Testis (tissue), 3 donors: Measurements from ENCODE around the gene ENTR1. TPM values are rescaled to one million over a fixed set of nuclear protein-coding genes. Genes with fewer than 3 reads are reported as not detected.

Source experiments
- DNase-seq: peaks from one replicate; pipeline ENCODE4 v3.0.0-alpha.2; 2019
- H3K27ac ChIP-seq, 2 donors: fragments of 200-600 bp; sonication (generic); one replicate each; pipeline ENCODE4 v1.5.1; 2019
- H3K27me3 ChIP-seq: fragments of 200-600 bp; sonication (generic); one replicate; pipeline ENCODE4 v1.5.1; 2019
- H3K36me3 ChIP-seq: fragments of 200-600 bp; sonication (generic); one replicate; pipeline ENCODE4 v1.5.1; 2017; ENCODE audit warnings: low read depth; ENCODE audit errors: missing control alignments
- H3K4me1 ChIP-seq: fragments of 200-600 bp; sonication (generic); one replicate; pipeline ENCODE4 v1.5.1; 2019
- H3K4me3 ChIP-seq, 2 donors: fragments of 200-600 bp; sonication (generic); one replicate each; pipeline ENCODE4 v1.5.1; 2017 to 2019
- H3K9me3 ChIP-seq: fragments of 200-600 bp; sonication (generic); one replicate; pipeline ENCODE4 v1.5.1; 2017
- POLR2A ChIP-seq: fragments of 450-650 bp; IDR thresholded peaks from one replicate; pipeline ENCODE4 v1.6.1; 2017; ENCODE audit warnings: antibody characterized with exemption, mild to moderate bottlenecking, moderate library complexity
- WGBS, 2 donors: methylation state at CpG; one replicate each; pipeline ENCODE4 v1.1.5; 2018; 5-methylcytosine and 5-hydroxymethylcytosine counted together
- intact Hi-C: fragments of 100-400 bp; cut with DNase I; formaldehyde crosslinking; loops from one replicate; pipeline ENCODE4 v1.15.1; 2023; ENCODE audit warnings: low total_unique reads
- polyA plus RNA-seq: library from polyadenylated mRNA; stranded (reverse); fragments of 350-450 nt; fragmentation: Illumina TruSeq; extraction: RNeasy Lipid Tissue Mini Kit (QIAGEN cat#74804); gene quantifications from one replicate; pipeline ENCODE4 v1.2.3, GENCODE V29; 2014; ENCODE audit warnings: low read depth, low replicate concordance; ENCODE audit not compliant: insufficient read depth
- total RNA-seq, 2 donors: library from RNA; depleted of rRNA; stranded (reverse); fragments of >200 nt; gene quantifications; one replicate each; pipeline ENCODE4 v1.2.3, GENCODE V29; 2016
- TF ChIP-seq, protein P1 (sequence below), 3 experiments: fragments of 450-650 bp in 2 of 3; fragments of 200-600 bp in 1 of 3; sonication (generic) in 1 of 3; IDR thresholded peaks; one replicate each; pipeline ENCODE4 v1.5.1; 2016 to 2019; ENCODE audit warnings: antibody characterized with exemption in 3 of 3, mild to moderate bottlenecking in 2 of 3, moderate library complexity in 1 of 3

Gene ENTR1
- total and polyA plus RNA-seq, 3 donors from 2014 or later: 61.7 to 69.1 (median 64.3) TPM

DNA sequence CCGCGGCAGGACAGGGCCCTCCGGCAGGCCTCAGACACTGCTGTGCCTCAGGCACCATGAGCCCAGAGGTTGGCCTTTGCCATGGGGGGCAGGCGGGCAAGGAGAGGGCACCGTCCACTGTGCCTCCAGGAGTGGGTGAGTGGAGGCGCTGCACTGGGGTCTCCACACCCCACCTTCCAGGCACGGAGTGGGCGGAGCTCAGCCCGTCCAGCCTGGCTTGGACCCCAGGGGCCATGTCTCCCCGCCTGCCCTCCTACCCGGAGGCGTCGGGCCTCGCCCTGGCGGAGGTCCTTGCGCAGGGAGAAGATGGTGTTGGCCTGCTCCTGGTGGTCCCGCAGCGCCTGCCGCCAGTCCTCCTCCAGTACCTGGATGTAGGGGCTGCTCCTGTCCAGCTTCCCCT is 40.4 kb downstream of the ENTR1 start:
- H3K27me3 ChIP-seq: no peaks in the 10 kb centered on the region
- 92% methylated on average over 19 of the region's 19 CpGs; no CpG with 5 or more reads in 1 of the 2 donors for WGBS, 2 donors
- H3K4me3 ChIP-seq: no peak overlapping the region
- H3K4me1 ChIP-seq: peaks cover 12% of the 10 kb centered on the region
- intact Hi-C loops: no loop called here
- no peaks in the 10 kb centered on the region for H3K9me3 ChIP-seq
- TF ChIP-seq POLR2A: no peak
- TF ChIP-seq, protein P1, sequence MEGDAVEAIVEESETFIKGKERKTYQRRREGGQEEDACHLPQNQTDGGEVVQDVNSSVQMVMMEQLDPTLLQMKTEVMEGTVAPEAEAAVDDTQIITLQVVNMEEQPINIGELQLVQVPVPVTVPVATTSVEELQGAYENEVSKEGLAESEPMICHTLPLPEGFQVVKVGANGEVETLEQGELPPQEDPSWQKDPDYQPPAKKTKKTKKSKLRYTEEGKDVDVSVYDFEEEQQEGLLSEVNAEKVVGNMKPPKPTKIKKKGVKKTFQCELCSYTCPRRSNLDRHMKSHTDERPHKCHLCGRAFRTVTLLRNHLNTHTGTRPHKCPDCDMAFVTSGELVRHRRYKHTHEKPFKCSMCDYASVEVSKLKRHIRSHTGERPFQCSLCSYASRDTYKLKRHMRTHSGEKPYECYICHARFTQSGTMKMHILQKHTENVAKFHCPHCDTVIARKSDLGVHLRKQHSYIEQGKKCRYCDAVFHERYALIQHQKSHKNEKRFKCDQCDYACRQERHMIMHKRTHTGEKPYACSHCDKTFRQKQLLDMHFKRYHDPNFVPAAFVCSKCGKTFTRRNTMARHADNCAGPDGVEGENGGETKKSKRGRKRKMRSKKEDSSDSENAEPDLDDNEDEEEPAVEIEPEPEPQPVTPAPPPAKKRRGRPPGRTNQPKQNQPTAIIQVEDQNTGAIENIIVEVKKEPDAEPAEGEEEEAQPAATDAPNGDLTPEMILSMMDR (IDR thresholded peaks at IDR 0.05): no peak
- H3K36me3 ChIP-seq: no peaks in the 10 kb centered on the region
- no peak overlapping the region for H3K27ac ChIP-seq
- DNase-seq: no peak

DNA sequence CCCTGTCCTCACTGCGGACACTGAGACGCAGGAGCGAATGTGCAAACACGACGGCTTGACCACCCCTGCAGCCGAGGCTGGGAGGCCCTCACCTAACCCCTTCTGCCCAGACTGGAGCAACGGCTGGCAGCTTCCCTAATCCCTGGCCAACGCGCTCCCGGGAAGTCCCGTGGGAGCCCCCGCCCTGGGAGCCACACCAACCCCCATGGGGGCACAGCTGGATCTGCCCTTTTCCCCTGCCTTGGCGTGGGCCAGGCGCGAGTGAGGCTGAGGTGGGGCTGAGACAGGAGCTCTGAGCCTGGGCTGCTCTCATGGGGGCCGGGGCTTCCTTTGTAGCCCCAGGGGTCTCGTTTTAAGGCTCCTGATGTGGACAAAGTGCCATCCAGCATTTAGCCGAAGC is 42.2 kb downstream of the ENTR1 start:
- DNase-seq: no peak
- Histone ChIP-seq H3K9me3 (no peaks in the 10 kb centered on the region), H3K4me3 (no peak overlapping the region), H3K4me1 (peaks cover 15% of the 10 kb centered on the region), H3K27ac (no peak overlapping the region), H3K36me3 (no peaks in the 10 kb centered on the region), H3K27me3 (no peaks in the 10 kb centered on the region)
- intact Hi-C loops: no loop called here
- 82 to 93% methylated on average over 7 to 18 of the region's 18 CpGs for WGBS, 2 donors
- TF ChIP-seq, protein P1 (IDR thresholded peaks at IDR 0.05): no peak
- no peak for TF ChIP-seq POLR2A

DNA sequence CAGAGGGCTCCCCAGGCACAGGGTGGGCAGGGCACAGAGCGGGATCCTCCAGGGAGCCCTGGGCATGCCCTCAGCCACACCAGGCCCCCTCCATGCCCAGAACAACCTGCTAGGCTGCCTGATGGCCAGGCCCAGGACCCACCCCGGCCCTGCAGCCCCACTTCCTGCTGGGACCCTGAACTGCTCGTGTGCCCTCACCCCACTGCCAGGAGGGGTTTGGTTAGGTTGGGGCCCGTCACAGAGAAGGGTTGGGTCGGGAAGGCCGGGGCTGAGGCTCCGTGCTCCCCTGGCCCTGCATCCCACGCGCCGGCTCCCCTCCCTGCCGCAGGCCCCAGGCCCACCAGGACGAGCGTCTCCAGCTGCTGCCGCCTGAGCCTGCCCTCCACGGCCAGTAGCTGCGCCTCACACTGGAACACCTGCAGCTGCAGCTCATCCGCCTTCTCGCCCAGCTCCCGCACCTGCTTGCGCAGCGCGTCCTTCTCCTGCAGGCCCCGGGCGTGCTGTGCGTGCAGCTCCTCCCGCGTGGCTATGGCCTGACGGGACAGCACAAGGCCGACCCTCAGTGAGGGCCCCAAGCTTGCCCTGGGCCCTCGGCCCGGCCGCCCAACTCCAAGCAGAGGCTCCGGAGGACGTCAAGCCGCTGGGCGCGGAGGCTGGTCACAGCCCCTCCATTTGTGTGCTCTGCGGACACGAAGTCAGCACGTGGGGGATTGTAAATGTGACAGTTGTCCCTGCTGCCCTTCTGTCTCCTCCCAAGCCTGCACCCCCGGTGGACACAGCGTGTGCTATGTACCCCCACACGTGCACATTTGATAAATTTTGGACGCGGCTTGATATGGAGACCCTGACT is 42.9 kb downstream of the ENTR1 start:
- no peak overlapping the region for H3K27ac ChIP-seq
- no peaks in the 10 kb centered on the region for H3K9me3 ChIP-seq
- H3K4me3 ChIP-seq: no peak overlapping the region
- intact Hi-C loops: no loop called here
- no peak for DNase-seq
- WGBS, 2 donors: 63 to 82% methylated on average over 19 to 45 of the region's 45 CpGs
- H3K36me3 ChIP-seq: no peaks in the 10 kb centered on the region
- no peak for TF ChIP-seq POLR2A
- TF ChIP-seq, protein P1 (IDR thresholded peaks at IDR 0.05): no peak
- H3K27me3 ChIP-seq: no peaks in the 10 kb centered on the region
- peaks cover 11% of the 10 kb centered on the region for H3K4me1 ChIP-seq

DNA sequence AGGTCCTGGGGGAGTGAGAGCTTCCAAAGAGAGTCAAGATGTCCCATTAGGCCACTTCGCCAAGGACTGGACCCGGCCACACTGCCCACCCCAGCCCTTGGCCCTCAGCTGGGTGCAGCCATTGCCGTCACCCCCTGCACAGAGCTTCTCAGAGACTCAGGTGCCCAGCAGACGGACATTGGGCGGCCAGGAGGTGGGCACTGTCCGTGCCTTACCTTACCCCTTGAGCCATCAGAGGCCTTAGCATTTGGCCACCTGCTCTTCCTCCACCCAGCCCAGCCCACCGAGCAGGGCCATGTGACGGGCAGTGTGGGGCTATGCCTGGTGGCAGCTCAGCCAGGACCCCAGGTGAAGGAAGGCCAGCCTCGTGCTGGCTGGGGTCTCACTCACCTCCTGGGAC is 43.6 kb downstream of the ENTR1 start:
- Histone ChIP-seq H3K9me3 (no peaks in the 10 kb centered on the region), H3K36me3 (no peaks in the 10 kb centered on the region), H3K4me1 (peaks cover 7% of the 10 kb centered on the region), H3K27me3 (no peaks in the 10 kb centered on the region), H3K4me3 (no peak overlapping the region), H3K27ac (no peak overlapping the region)
- WGBS, 2 donors: 85 to 89% methylated on average over 6 to 9 of the region's 9 CpGs
- no peak for DNase-seq
- no peak for TF ChIP-seq POLR2A
- TF ChIP-seq, protein P1 (IDR thresholded peaks at IDR 0.05): no peak
- intact Hi-C loops: no loop called here
